GM06990 (cell line): ENCODE measurements around the gene CASKIN2.

Experiments
- DNase-seq: peaks from one replicate; pipeline ENCODE4 v3.0.0-alpha.2; 2011; ENCODE audit not compliant: insufficient read length; ENCODE audit errors: extremely low read depth
- H3K27me3 ChIP-seq: replicated peaks from 2 replicates; pipeline ENCODE4 v1.6.0; 2011; ENCODE audit warnings: low read length; ENCODE audit not compliant: control insufficient read depth, insufficient read depth
- H3K36me3 ChIP-seq: 2 replicates; pipeline ENCODE4 v1.5.1; 2011; ENCODE audit warnings: low read length; ENCODE audit not compliant: control insufficient read depth, insufficient read depth
- H3K4me3 ChIP-seq: replicated peaks from 2 replicates; pipeline ENCODE4 v1.5.1; 2011; ENCODE audit warnings: low read depth, mild to moderate bottlenecking, control low read depth, low read length
- TF ChIP-seq, protein P1 (sequence below): IDR thresholded peaks from 2 replicates; pipeline ENCODE4 v1.5.1; 2011; ENCODE audit warnings: low read length, control low read depth, mild to moderate bottlenecking, inconsistent platforms; ENCODE audit not compliant: insufficient read depth, poor library complexity, severe bottlenecking

CASKIN2 gene

GRCh38 chr17:75561927-75562603 is 46.7 kb upstream of the CASKIN2 start:
- H3K4me3 ChIP-seq: no peak overlapping the region
- TF ChIP-seq, protein P1, sequence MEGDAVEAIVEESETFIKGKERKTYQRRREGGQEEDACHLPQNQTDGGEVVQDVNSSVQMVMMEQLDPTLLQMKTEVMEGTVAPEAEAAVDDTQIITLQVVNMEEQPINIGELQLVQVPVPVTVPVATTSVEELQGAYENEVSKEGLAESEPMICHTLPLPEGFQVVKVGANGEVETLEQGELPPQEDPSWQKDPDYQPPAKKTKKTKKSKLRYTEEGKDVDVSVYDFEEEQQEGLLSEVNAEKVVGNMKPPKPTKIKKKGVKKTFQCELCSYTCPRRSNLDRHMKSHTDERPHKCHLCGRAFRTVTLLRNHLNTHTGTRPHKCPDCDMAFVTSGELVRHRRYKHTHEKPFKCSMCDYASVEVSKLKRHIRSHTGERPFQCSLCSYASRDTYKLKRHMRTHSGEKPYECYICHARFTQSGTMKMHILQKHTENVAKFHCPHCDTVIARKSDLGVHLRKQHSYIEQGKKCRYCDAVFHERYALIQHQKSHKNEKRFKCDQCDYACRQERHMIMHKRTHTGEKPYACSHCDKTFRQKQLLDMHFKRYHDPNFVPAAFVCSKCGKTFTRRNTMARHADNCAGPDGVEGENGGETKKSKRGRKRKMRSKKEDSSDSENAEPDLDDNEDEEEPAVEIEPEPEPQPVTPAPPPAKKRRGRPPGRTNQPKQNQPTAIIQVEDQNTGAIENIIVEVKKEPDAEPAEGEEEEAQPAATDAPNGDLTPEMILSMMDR: no peak
- no peak for DNase-seq
- H3K27me3 ChIP-seq: no peaks in the 10 kb centered on the region
- H3K36me3 ChIP-seq: no peaks in the 10 kb centered on the region

GRCh38 chr17:75559958-75560533 is 44.7 kb upstream of the CASKIN2 start:
- Histone ChIP-seq H3K36me3 (no peaks in the 10 kb centered on the region), H3K27me3 (no peaks in the 10 kb centered on the region), H3K4me3 (no peak overlapping the region)
- DNase-seq: no peak
- TF ChIP-seq, protein P1: no peak

DNA sequence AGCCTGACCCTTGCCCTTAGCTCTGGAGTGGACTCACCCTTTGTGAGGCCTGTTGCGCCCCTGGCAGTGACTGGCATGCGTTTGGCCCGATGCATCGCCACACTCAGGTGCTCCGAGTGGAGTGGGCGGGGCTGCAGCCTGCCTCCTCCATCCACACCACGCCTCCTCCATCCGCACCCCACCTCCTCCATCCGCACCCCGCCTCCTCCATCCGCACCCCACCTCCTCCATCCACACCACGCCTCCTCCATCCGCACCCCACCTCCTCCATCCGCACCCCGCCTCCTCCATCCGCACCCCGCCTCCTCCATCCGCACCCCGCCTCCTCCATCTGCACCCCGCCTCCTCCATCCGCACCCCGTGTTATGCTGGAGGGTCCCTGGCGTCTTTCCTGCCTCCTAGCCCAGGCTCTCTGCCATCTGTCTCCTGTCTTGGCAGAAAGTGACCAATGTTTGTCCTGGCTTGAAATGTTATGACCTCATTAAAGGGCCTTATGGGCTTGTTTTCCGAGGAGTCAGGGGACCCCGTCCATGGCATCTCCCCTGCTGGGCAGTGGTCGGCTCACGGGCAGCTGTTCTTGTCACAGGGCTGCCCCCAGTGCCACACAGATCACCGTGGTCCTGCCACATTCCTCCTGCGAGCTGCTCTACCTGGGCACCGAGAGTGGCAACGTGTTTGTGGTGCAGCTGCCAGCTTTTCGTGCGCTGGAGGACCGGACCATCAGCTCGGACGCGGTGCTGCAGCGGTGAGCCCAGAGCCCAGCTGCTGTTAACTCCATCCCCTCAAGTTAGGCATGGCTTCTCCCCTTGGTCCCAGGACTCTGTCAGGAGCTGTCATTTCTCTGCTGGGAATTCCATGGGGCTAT is 43.6 kb upstream of the CASKIN2 start:
- Histone ChIP-seq H3K4me3 (no peak overlapping the region), H3K36me3 (no peaks in the 10 kb centered on the region), H3K27me3 (no peaks in the 10 kb centered on the region)
- TF ChIP-seq, protein P1: no peak
- no peak for DNase-seq

GRCh38 chr17:75557852-75558665 is 42.7 kb upstream of the CASKIN2 start:
- Histone ChIP-seq H3K4me3 (no peak overlapping the region), H3K36me3 (no peaks in the 10 kb centered on the region), H3K27me3 (no peaks in the 10 kb centered on the region)
- DNase-seq: no peak
- TF ChIP-seq, protein P1: no peak

- H3K27me3 ChIP-seq: no peaks in the 10 kb centered on the region
- H3K4me3 ChIP-seq: no peak overlapping the region
- H3K36me3 ChIP-seq: no peaks in the 10 kb centered on the region
- DNase-seq: no peak
- TF ChIP-seq, protein P1: no peak
Observed at GRCh38 chr17:75557075-75557851, 41.9 kb upstream of the CASKIN2 start.
